ENCODE results near the gene SLC37A3. TPM values are rescaled to one million over a fixed set of nuclear protein-coding genes. Genes with fewer than 3 reads are reported as not detected.

The SLC37A3 gene
- total RNA-seq, 2 donors from 2014 or later = 37.4 to 55.7 TPM

- WGBS, 2 donors = 25 to 54% methylated on average over 1 of the region's 1 CpG
- Histone ChIP-seq H3K9me3 (no peaks in the 10 kb centered on the region), H3K27me3 (no peaks in the 10 kb centered on the region), H3K27ac (no peak overlapping the region), H3K4me3 (no peak overlapping the region), H3K4me1 (peaks cover under 1% of the 10 kb centered on the region), H3K36me3 (replicated peaks in 1 of 2; ENCODE audit: insufficient read depth in 1 of 2, low read depth in 2 of 2) (peaks cover 0 to 4% of the 10 kb centered on the region in 2 donors)
- intact Hi-C loops (cut with DNase I) = no loop called here
- ATAC-seq (no peak), DNase-seq (no peak)
- TF ChIP-seq POLR2A (IDR thresholded peaks at IDR 0.05) = no peak
- TF ChIP-seq, protein P1, sequence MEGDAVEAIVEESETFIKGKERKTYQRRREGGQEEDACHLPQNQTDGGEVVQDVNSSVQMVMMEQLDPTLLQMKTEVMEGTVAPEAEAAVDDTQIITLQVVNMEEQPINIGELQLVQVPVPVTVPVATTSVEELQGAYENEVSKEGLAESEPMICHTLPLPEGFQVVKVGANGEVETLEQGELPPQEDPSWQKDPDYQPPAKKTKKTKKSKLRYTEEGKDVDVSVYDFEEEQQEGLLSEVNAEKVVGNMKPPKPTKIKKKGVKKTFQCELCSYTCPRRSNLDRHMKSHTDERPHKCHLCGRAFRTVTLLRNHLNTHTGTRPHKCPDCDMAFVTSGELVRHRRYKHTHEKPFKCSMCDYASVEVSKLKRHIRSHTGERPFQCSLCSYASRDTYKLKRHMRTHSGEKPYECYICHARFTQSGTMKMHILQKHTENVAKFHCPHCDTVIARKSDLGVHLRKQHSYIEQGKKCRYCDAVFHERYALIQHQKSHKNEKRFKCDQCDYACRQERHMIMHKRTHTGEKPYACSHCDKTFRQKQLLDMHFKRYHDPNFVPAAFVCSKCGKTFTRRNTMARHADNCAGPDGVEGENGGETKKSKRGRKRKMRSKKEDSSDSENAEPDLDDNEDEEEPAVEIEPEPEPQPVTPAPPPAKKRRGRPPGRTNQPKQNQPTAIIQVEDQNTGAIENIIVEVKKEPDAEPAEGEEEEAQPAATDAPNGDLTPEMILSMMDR (IDR thresholded peaks at IDR 0.05) = no peak
Observed at GRCh38 chr7:140384894-140385545, 13.3 kb downstream of the SLC37A3 start.

DNA sequence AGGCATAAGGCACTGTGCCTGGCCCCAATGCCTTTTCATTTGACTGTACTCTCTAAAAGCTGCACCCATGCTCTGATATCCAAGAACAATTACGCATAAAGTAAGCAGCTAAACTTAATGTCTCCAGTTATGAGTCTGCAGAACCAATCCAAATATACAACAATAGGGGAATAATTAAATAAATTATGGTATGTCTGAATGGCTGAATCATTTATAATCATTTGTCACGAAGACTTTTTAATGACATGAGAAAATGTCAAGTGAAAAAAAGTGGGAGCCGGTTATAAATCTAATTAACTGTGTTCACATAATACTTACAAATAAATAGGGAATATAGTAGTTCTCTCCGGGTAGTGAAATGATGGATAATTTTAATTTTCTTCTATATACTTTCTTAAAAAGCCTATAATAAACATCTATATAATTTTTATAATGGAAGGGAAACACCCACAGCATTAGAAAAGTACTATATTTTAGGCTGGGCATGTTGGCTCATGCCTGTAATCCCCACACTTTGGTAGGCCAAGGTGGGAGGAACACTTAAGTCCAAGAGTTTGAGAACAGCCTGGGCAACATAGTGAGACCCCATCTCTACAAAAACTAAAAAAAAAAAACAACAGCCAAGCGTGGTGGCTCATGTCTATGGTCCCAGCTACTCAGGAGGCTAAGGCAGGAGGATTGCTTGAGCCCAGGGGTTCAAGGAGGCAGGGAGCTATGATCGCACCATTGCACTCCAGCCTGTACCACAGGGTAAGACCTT, 14.2 kb downstream of the SLC37A3 start:
- no peak overlapping the region for H3K4me3 ChIP-seq
- H3K4me1 ChIP-seq = no peaks in the 10 kb centered on the region
- no peak for TF ChIP-seq POLR2A (IDR thresholded peaks at IDR 0.05)
- TF ChIP-seq, protein P1 (IDR thresholded peaks at IDR 0.05) = no peak
- H3K27ac ChIP-seq = no peak overlapping the region
- no peak for DNase-seq
- H3K9me3 ChIP-seq = no peaks in the 10 kb centered on the region
- ATAC-seq = no peak
- intact Hi-C loops (cut with DNase I) = no loop called here
- WGBS, 2 donors = 94 to 96% methylated on average over 6 of the region's 6 CpGs
- no peaks in the 10 kb centered on the region for H3K27me3 ChIP-seq
- H3K36me3 ChIP-seq (replicated peaks in 1 of 2; ENCODE audit: insufficient read depth in 1 of 2, low read depth in 2 of 2) = peaks cover 0 to 5% of the 10 kb centered on the region in 2 donors

DNA sequence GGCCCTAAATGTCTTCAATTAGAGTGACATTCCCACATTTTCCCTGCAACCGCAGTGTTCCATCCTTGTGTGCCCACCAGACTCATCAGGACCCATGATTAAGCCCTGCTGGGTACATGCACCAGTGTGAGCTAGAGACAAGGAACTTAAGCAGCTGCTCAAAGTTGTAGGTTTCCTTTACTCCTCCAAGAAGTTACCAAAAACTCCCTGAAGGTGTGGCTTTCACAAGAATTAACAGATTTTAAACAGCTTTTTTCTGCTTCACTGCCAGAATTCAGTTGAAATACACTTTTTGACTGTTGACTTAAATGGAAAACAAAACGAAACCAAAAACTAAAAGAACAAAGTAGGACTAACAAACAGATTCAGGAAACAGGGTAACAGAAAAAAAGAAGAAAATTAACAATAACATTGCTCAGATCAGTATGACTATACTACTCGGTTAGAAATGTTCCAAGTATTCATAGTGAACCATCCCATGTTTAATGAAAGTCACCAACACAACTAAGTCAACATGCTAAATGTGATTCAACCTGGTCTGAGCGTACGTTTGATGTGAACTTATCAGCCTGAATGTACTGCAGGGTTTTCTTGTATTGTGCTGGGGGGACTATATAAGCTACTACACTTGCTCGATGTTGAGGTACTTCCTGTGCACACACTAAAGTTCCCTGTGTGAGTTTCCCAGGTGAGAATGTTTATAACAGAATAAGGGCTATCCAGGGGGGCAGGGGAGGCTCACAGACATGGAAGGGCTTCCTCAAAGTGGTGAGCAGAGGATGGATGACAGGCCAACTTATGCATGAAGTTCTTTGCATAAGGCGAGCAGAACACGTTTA, 22.2 kb downstream of the SLC37A3 start:
- Histone ChIP-seq H3K9me3 (no peaks in the 10 kb centered on the region), H3K27ac (no peak overlapping the region), H3K36me3 (replicated peaks in 1 of 2; ENCODE audit: insufficient read depth in 1 of 2, low read depth in 2 of 2) (peaks cover 0 to 3% of the 10 kb centered on the region in 2 donors), H3K4me3 (no peak overlapping the region), H3K27me3 (no peaks in the 10 kb centered on the region), H3K4me1 (no peaks in the 10 kb centered on the region)
- intact Hi-C loops (cut with DNase I) = no loop called here
- 76 to 82% methylated on average over 7 to 8 of the region's 8 CpGs for WGBS, 2 donors
- TF ChIP-seq POLR2A (IDR thresholded peaks at IDR 0.05) = no peak
- TF ChIP-seq, protein P1 (IDR thresholded peaks at IDR 0.05) = no peak
- DNase-seq (no peak), ATAC-seq (no peak)

GRCh38 chr7:140375323-140375722, 23.0 kb downstream of the SLC37A3 start:
- Histone ChIP-seq H3K4me1 (no peaks in the 10 kb centered on the region), H3K4me3 (no peak overlapping the region), H3K36me3 (replicated peaks in 1 of 2; ENCODE audit: insufficient read depth in 1 of 2, low read depth in 2 of 2) (peaks cover 0 to 3% of the 10 kb centered on the region in 2 donors), H3K27me3 (no peaks in the 10 kb centered on the region), H3K9me3 (no peaks in the 10 kb centered on the region), H3K27ac (no peak overlapping the region)
- DNase-seq (no peak), ATAC-seq (no peak)
- 97% methylated on average over 9 of the region's 9 CpGs for WGBS, 2 donors
- TF ChIP-seq, protein P1 (IDR thresholded peaks at IDR 0.05) = no peak
- no peak for TF ChIP-seq POLR2A (IDR thresholded peaks at IDR 0.05)
- intact Hi-C loops (cut with DNase I) = no loop called here
